Measurements from ENCODE around the gene FAM120B.
"Not testable (repeated sequence)": the region's sequence is repeated elsewhere in the genome, so short reads cannot be mapped to it uniquely, and the experiment has no call there.

FAM120B gene

DNA sequence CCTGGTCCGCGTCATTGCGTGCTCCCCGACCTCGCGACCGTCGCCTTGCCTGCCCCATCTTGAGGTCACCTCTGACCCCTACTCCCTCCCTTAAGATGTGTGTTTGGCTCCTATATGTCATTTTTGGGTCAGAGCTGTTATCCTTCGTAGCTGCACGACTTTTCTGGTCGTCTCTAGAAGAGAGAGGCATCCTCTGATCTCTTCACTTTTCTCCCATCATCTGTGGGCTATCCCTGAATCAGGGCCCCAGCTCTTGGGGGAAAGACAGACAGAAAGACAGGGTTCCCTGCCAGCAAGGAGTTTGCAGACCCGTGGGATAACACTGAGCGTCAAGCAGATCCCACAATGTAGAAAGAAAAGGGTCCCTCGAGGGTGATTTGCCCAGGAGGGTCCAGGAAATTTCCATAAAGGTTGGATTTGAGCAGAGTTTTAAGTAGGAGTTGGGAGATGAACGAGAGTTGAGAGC is 555 bp downstream of the FAM120B start:
- no peak for DNase-seq

DNA sequence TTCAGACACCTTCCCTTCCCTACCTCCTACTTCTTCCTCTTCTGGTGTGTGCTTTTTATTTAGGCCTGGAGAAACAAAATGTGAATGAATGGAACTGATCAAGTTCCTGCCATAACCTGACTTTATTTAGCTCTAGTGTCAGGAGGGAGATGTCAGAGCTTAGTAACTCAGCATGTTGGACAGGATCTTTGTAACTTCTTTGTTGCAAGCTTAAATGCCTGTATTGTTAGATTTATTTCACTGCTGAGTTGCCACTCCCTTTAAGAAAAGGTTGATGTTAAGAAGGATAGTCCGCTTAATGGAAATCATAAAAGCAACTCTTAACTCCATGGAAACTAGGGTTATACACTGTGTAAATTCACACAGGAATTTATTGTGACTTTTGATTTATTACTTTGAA is 2.2 kb downstream of the FAM120B start:
- no peak for DNase-seq

DNA sequence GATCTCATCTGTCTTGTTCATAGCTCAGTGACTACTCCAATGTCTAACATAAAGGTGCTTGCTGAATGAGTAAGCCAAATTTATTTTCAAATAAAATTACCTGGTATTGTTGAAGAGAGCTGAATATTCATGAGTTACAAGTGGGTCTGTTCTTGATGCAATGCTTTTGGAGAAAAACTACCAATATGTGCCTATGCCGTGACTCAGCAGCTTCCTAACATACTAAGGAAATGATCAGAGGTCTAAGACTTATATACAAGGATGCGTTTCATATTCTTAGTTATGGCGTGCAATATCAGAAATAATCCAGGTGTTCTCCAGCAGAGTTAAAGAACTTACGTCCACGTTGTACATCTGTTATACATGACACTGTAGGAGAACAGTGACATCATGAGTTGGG is 5.1 kb downstream of the FAM120B start:
- no peak for DNase-seq

DNA sequence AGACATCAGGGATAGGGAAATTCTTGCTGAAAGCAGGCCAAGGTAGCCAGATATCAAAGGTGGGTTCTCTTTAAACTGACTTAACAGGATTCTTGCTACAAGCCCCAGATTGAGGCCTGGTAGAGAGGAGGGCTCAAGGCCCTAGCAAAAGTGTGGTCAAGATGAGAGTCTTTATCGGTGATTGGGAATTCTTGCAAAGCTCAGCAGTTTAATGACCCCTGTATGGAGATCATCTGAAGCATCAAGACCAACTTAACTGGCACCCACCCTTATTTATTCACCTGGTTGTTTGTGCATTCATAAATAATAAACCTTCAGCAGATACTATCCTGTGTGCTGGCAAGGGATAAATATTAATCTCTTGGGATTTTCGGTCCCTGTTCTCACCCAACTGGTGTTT is 6.3 kb downstream of the FAM120B start:
- DNase-seq: no peak

DNA sequence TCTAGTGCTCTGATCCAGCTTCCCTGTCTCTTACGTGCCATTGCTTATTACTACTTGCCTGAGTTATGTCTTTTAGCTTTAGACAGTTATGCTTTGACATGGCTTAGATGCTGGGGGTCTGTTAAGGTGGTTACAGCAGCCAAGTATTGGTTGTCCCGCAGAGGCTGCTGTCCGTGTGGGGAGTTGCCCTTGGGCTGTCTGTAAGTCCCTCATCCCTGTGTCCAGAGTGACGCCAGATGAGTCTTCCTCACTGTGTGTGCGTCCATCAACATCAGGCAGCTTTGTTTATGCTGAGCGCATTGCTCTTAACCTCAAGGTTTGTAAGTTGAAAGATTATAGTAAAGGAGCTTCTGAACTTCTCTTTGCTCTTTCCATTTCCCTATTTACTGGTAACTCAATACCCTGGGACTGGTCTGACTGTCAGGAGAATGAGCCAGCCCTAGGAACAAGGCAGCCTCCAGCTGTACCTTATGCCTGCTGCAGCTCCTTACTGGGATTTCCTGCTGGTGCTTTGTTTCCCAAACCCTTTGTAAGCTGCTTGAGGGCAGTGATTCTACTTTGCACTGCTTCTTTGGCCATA is 7.2 kb downstream of the FAM120B start:
- no peak for DNase-seq

DNA sequence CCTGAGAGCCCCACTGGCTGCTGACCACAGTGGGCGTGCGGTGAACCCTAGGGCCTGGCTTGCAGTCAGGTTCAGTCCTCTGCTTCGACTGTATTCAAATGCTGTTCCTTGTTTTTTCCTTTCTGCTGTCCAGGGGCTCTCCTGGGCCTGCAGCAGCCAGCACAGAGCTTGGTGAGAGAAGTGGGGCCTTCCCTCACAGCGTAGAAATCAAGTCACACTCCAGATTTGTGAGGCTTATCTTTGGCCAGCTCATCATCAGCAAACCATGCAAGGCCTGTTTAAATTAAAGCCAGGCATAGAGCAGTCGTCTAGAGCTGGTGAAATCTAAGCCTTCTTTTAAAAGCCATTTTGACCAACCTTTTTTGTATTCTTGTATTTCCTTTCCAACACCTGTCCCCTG is 8.4 kb downstream of the FAM120B start:
- DNase-seq: no peak

DNA sequence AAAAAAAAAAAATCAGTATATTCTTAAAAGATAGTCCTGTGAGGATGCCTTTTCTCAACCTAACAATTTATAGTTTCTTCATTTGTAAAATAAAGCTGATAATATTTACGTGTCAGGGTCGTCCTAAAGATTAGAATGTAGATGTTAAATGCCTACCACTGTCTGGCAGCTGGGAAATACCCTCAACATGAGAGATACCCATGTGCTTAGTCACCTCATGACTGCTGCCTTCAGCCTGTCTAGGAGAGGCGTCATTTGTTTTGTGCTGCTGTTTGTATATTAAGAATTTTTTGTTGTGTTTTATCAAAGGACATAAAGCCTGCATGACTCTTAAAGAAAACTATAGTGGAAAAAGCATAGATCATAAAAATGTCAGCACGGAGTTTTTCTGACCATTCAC is 9.5 kb downstream of the FAM120B start:
- DNase-seq: no peak

DNA sequence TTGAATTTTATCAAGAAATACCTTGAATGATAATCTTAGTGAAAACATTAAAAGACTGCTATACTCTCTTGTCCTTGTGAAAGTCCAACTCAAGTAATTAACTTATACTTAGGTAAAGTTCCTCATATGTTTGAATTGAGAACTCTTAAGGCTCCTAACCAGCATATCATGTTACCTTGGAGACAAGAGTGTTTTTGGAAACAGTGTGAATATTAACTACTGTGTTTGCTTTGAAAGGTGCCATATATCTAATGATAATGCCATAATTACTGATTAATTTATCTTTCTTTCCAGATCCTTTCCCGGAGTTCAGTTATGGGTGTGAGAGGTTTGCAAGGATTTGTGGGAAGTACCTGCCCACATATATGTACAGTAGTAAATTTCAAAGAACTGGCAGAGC is 10.5 kb downstream of the FAM120B start:
- DNase-seq: no peak

DNA sequence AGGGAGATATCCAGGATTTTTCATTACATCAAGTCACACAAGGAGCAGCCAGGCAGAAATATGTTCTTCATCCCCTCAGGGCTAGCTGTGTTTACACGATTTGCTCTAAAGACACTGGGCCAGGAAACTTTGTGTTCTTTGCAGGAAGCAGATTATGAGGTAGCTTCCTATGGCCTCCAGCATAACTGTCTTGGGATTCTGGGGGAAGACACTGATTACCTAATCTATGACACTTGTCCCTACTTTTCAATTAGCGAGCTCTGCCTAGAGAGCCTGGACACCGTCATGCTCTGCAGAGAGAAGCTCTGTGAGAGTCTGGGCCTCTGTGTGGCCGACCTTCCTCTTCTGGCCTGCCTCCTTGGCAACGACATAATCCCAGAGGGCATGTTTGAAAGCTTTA is 11.2 kb downstream of the FAM120B start:
- no peak for DNase-seq

DNA sequence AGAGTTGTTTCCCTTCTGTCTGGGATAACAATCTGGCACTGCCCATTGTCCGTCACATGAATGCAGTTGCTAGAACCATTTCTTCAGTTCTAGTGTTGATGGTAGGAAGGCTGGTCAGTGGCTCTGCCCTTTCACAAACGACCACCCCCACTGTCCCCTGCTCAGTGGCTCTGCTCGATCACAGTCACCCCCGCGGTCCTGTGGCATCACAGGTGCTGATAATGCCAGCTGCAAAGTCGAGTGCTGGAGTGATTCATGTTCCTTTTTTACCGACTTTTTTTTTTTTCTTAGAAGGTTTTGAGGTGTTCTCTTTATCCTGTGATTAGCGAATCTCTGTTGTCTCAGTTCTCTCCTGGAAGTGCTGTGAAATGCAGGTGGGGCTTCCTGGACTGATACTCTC is 22.8 kb downstream of the FAM120B start:
- DNase-seq: no peak

DNA sequence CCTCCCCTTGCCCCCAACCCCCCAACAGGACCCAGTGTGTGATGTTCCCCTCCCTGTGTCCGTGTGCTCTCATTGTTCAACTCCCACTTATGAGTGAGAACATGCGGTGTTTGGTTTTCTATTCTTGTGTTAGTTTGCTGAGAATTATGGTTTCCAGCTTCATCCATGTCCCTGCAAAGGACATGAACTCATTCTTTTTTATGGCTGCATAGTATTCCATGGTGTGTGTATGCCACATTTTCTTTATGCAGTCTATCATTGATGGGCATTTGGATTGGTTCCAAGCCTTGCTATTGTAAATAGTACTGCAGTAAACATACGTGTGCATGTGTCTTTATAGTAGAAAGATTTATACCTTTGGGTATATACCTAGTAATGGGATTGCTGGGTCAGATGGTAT is 28.6 kb downstream of the FAM120B start:
- not testable (repeated sequence) for DNase-seq

DNA sequence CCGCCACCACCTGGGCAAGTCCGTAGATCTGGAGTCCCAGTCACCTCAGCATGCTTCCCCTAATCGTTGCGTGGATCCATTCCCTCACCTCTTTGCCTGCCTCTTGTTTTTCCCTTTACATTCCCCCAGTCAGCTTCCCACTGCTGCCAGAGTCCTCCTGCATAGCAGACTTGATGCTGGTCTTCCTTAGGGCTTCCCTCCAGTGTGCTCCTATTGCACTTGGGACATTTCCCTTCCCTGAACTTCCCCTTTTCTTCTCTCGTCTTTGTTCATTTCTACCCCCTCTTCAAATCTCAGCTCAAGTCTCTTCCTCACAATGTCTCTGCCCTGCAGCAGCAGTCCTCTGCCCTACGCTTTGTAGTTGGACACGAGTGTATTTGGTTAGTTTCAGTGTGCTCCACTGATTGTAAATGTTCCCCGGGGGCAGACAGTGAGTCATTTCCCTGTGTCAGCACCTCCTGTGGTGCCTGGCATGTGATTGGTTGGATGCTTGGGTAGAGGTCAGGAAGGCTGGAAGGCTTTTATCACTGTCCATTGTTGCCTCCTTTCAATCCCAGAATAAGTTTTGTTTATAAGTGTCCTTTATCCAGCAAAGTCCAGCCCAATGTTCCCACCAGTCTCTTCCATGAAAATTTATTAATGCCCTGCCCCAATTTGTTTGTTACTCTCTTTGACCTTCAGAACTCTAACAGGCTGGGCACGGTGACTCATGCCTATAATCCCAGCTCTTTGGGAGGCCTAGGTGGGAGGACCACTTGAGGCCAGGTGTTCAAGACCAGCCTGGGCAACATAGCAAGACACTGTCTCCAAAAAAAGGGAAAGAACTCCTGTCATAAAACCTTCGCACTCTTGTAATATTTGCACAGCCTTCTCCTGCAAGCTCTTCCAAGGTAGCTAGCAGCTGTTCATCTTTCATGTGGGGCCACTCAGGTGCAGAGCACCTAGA is 38.3 kb downstream of the FAM120B start:
- no peak for DNase-seq

DNA sequence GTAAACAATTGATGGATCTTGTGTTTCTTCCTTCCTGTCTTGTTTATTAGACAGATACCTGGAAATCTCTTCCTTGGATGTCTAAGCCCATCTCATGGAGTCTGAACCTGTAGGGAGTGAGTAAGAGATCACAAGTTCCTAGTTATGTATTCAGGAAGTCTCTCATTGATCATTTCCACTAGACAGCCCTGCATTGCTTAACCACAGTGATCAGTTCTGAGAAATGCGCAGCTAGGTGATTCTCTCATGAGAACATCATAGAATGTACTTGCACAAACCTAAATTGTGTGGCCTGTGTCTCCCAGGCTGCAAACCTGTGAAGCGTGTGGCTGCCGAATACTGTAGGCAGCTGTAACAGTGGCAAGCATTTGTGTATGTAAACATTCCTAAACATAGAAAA is 39.1 kb downstream of the FAM120B start:
- no peak for DNase-seq

DNA sequence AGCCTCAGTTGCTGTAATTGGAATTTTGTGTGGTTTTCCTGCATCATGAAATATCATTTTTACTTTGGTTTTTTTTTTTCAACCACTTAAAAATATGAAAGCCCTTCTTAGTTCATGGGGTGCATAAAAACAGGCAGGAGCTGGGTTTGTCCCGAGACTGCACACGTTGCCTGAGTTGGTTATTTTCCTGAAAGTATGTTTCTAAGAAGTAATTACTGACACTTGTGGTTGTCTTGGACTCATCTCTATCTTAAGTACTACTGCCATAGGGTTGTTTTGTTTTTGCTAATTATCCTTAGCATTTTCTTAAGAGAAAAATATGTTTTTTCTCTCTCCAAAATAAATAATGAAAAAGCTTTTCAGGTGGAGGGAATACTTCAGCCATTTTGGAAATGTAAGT is 40.1 kb downstream of the FAM120B start:
- no peak for DNase-seq

DNA sequence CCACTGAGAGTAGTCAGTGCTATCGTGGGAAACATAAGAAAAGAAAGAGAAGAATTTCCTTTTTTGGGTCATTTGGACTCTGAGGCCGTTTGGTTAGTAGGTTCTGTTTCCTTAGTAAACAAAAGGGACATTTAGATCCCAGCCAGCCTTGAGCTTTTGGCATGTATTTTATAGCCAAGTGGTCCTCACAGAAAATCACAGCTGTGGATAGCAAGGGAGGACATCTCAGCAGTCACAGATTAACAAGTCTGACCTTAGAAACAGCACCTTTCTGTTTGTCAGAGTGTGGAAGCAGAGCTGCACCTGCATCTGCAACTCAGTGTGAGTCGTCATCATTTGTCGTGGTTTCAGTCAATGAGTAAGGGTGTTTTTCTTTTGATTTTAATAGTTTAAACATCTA is 40.5 kb downstream of the FAM120B start:
- no peak for DNase-seq

DNA sequence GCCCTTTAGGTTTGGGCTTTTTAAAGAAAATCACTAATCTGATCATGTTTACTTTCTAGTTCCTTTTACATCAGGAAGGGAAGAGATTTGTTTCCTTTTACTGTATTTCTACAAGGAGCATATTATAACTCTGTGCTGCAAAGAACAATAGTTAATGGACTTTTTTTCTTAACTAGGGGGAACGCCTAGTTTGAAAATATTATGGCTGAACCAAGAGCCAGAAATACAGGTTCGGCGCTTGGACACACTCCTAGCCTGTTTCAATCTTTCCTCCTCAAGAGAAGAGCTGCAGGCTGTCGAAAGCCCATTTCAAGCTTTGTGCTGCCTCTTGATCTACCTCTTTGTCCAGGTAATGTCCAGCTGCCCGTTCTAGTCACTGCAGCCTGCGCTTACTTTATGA is 41.4 kb downstream of the FAM120B start:
- DNase-seq: no peak

DNA sequence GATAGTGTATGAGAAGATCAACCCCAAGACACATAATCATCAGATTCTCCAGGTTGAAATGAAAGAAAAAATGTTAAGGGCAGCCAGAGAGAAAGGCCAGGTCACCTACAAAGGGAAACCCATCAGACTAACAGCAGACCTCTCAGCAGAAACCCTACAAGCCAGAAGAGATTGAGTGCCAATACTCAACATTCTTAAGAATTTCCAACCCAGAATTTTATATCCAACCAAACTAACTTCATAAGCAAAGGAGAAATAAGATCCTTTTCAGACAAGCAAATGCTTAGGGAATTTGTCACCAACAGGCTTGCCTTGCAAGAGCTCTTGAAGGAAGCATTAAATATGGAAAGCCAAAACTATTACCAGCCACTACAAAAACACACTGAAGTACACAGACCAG is 44.9 kb downstream of the FAM120B start:
- not testable (repeated sequence) for DNase-seq

DNA sequence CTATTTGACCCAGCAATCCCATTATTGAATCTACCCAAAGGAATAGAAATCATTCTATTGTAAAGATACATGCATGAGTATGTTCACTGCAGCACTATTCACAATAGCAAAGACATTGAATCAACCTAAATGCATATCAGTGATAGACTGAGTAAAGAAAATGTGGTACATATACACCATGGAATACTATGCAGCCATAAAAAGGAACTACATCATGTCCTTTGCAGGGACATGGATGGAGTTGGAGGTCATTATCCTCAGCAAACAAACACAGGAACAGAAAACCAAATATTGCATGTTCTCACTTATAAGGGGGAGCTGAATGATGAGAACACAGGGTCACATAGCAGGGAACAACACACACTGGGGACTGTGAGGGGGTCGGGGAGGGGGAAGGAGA is 48.6 kb downstream of the FAM120B start:
- DNase-seq: not testable (repeated sequence)

DNA sequence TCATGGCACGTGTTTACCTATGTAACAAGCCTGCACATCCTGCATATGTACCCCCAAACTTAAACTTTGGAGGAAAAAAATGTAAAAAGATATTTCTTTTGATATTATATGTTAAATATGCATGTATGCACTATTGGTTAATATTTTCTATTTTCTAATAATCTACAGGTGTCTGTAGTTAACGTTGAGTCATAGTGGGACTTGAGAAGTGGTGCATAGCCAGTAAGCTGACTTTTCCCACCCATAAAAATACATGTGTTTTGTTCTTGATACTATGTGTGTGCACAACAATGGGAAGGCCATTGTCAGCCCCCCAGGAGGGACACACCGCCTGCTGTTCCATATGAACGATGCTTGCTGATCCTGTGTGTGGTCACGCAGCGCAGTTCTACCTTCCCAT is 49.1 kb downstream of the FAM120B start:
- no peak for DNase-seq

DNA sequence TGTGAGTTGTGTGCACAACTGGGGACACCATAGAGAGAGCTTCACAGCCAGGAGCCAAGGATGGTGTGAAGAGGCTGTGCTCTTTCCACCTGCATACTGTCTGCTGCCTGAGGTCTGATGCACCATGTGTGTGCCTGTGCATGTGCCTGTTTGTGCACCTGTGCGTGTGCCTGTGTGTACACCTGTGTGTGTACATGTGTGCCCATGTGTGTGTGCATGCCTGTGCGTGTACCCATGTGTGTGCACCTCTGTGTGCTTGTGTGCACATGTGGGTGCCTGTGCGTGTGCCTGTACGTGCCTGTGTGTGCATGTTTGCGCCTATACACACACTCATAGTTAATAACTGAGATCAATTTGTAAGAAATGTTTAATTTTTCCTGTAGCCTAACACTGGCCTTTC is 51.3 kb downstream of the FAM120B start:
- no peak for DNase-seq

DNA sequence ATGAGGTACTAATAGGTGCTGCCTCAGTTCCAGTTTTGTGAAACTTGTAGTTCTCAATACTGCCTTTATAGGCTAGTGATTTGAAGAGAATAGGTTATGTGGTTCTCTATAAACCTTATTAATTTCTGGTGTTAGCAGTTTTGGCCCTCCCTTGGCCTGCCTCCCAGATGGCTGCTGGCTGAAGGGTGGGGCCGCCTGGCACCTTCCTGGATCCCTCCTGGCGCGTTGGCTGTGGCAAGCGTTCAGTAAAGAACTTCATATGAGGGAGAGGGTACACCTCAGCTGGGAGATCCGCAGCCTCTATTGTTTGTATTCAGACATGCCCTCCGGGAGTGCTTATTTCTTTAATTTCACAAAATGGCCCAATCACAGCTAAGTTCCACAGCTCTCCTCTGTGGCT is 51.9 kb downstream of the FAM120B start:
- DNase-seq: no peak

DNA sequence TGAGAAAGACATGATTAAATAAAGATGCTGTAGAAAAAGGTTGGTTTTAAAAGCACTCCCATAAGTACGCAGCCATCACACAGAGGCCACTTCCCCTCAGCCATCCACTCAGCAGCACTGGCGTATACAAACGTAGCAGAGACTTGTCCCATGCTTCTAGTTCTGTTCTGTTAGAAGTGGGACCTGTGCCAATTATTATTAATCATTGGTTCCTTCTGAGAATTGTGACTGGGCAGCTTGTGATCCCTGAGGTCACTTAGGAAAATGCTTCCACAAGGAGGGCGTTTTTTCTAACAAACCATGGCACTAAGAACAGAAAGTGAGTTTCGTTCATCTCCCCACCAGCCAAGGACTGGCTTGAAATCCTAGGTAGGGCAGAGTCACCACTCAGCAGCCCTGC is 53.9 kb downstream of the FAM120B start:
- no peak for DNase-seq

DNA sequence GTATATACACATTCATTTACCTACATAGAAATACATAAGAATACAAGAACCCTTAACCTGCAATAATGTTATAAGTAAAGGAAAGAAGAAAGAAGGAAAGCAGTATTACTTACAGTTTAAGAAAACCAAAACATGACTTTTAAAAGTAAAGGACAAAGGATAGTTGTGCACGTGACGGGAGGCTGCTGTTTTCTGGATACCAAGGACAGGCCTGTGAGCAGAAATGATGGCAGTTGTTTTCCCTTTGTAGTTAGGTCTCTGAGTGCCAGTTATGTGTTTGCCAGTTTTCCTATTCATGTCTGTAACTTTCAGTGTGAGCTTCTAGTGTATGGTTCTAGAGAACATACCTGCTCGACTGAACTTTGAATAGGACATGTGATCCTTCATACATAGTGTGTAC is 54.8 kb downstream of the FAM120B start:
- no peak for DNase-seq

DNA sequence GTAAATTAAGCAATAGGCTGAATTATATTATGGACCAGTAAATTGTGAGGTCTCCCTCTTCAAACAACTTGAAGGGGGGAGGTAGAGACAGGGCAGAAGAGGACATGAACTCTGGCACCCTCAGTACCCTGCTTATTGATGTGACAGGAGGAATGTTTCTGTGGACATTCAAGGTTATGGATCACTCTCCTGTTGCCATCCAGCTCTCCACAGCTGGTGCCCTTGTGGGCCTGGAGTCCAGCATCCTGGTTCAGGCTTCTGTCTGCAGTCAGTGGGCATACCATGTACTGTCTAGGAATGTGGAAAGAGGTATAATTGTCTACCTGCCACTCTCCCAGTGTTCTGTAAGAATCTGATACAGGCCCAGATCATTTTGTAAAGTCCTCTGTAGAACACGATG is 55.6 kb downstream of the FAM120B start:
- DNase-seq: no peak

DNA sequence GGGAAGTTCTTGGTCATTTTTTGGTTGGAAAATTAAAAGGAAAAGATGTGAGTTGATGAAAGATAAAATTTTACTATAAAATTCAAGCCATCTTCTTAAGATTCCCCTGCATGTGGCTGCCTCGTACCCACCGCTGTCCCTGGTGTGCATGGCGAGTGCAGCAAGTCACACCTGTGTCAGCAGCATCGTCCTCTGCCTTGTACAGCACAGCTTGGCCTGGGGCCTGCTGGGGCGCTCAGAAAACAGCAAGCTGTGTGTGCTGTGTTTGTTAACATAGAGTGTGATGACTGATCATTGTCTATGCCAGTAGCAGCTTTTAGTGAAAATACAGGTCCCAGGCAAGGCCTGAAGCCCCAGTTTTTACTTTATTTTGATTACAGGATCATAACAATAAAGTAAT is 56.7 kb downstream of the FAM120B start:
- no peak for DNase-seq

Measured in CD4-positive, alpha-beta T cell treated with Interleukin-12 subunit alpha and Interleukin-12 subunit beta, for 1 hour (primary cell).